Activated B cell treated with CpG ODN at 0.5 μM for 24 hours (primary cell): Measurements from ENCODE around the gene OR2M2. TPM values are rescaled to one million over a fixed set of nuclear protein-coding genes. Genes with fewer than 3 reads are reported as not detected.

Experiments
- ATAC-seq: fragments of 200-7000 bp; cut with Tn5 transposase; one replicate; pipeline ENCODE4 v1.10.0; 2021; ENCODE audit warnings: low read depth, mild to moderate bottlenecking, moderate library complexity
- CTCF ChIA-PET: fragments of 350-600 bp; sonication (Branson Sonifier 250); formaldehyde crosslinking; loops from one replicate; lab custom pipeline; 2021; ENCODE audit warnings: antibody characterized with exemption; lab: Charles Lee
- POLR2A ChIA-PET: fragments of 350-600 bp; sonication (Branson Sonifier 250); formaldehyde crosslinking; loops from one replicate; lab custom pipeline; 2021; ENCODE audit warnings: antibody characterized with exemption; lab: Charles Lee
- DNase-seq: peaks from one replicate; pipeline ENCODE4 v3.0.0; 2022
- H3K27ac Mint-ChIP-seq: one replicate; pipeline ENCODE4 v1.8.0; 2020; ENCODE audit warnings: mixed read lengths
- H3K27me3 Mint-ChIP-seq: one replicate; pipeline ENCODE4 v1.8.0; 2021; ENCODE audit warnings: mixed read lengths
- H3K36me3 Mint-ChIP-seq: one replicate; pipeline ENCODE4 v1.8.0; 2021; ENCODE audit warnings: low read depth, mixed read lengths
- H3K4me1 Mint-ChIP-seq: one replicate; pipeline ENCODE4 v1.8.0; 2021; ENCODE audit warnings: mixed read lengths
- H3K4me3 Mint-ChIP-seq: one replicate; pipeline ENCODE4 v1.8.0; 2020; ENCODE audit warnings: mild to moderate bottlenecking, mixed read lengths
- H3K9me3 Mint-ChIP-seq: one replicate; pipeline ENCODE4 v1.8.0; 2020; ENCODE audit warnings: mixed read lengths
- intact Hi-C: fragments of 100-400 bp; cut with micrococcal nuclease; formaldehyde crosslinking; loops from one replicate; pipeline ENCODE4 v1.15.1; 2024
- total RNA-seq: library from RNA; stranded (reverse); gene quantifications from 2 replicates; pipeline ENCODE4 v1.2.3, GENCODE V29; 2022
- TF ChIP-seq, protein P1 (sequence below): fragments of 200-600 bp; IDR thresholded peaks from one replicate; pipeline ENCODE4 v1.8.0; 2022; ENCODE audit warnings: antibody characterized with exemption, mild to moderate bottlenecking

The OR2M2 gene
- total RNA-seq, 1 donor from 2014 or later: not detected

DNA sequence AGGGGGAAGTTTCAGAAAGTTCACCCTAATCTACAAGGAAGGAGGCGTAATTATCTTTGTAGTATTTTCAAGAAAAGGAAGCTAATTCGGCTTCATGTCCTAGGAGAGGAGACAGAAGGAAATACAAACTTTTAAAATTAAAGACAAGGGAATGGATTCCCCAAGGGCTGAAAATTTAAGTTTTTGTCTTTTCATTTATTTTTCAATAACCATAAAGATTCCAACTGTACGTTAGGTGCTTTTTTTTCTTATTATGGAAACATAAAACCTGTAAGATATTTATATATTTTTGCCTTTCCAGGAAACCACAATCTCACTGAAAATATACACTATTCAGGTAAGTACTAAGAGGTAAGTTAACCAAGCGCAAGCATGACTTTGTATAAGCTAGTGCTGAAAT, 22.3 kb downstream of the OR2M2 start, which contains the start of gene OR2M3:
Gene OR2M3 (plus strand): TSS at position 301 of the 400 bp plus-strand sequence. CDS start 5,803 bp downstream, outside the sequence.
- ATAC-seq (no peak), DNase-seq (no peak)
- no peaks in the 10 kb centered on the region for H3K27me3 Mint-ChIP-seq
- TF ChIP-seq, protein P1, sequence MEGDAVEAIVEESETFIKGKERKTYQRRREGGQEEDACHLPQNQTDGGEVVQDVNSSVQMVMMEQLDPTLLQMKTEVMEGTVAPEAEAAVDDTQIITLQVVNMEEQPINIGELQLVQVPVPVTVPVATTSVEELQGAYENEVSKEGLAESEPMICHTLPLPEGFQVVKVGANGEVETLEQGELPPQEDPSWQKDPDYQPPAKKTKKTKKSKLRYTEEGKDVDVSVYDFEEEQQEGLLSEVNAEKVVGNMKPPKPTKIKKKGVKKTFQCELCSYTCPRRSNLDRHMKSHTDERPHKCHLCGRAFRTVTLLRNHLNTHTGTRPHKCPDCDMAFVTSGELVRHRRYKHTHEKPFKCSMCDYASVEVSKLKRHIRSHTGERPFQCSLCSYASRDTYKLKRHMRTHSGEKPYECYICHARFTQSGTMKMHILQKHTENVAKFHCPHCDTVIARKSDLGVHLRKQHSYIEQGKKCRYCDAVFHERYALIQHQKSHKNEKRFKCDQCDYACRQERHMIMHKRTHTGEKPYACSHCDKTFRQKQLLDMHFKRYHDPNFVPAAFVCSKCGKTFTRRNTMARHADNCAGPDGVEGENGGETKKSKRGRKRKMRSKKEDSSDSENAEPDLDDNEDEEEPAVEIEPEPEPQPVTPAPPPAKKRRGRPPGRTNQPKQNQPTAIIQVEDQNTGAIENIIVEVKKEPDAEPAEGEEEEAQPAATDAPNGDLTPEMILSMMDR: no peak
- no peaks in the 10 kb centered on the region for H3K4me1 Mint-ChIP-seq
- H3K4me3 Mint-ChIP-seq: no peak within 1 kb of the TSS
- no peak within 1 kb of the TSS for H3K27ac Mint-ChIP-seq
- CTCF ChIA-PET: no interaction called here
- H3K36me3 Mint-ChIP-seq: no peaks in the 10 kb centered on the region
- peaks cover 17% of the 10 kb centered on the region for H3K9me3 Mint-ChIP-seq
- intact Hi-C loops: no loop called here
- POLR2A ChIA-PET: no interaction called here

DNA sequence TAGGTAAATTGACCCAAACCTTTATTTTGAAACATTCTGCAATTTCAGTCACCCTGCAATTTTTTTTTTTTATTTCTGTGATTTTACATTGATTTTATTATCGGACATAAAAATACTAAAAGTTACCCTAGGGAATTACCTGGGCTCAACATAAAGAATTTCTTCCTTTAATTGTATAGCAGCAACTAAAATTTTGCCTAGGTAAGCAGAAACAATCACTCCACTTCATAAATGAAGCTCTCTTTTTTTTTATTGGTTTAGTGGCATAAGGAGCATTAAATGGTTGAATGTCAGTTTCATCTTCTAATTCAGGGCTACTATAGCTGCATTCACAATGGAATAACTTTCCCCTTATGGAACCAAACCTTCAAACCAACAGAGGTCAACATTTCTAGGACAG, 41.3 kb downstream of the OR2M2 start:
- Mint-ChIP-seq H3K4me1 (no peaks in the 10 kb centered on the region), H3K27me3 (no peaks in the 10 kb centered on the region), H3K9me3 (peaks cover 7% of the 10 kb centered on the region), H3K27ac (no peak overlapping the region), H3K4me3 (no peak overlapping the region), H3K36me3 (no peaks in the 10 kb centered on the region)
- DNase-seq (no peak), ATAC-seq (no peak)
- POLR2A ChIA-PET: no interaction called here
- intact Hi-C loops: no loop called here
- CTCF ChIA-PET: no interaction called here
- TF ChIP-seq, protein P1: no peak

DNA sequence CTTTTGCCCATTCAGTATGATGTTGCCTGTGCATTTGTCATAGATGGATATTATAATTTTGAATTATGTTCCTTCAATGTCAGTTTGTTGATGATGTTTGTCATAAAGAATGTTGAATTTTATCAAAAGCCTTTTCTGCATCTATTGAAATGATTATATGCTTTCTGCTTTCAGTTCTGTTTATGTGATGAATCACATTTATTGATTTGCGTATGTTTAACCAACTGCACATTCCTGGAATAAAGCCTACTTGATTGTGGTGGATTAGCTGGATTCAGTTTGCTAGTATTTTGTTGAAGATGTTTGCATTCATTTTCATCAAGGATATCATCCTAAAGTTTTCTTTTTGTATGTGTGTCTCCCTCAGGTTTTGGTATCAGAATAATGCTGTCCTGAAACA, 50.9 kb downstream of the OR2M2 start:
- Mint-ChIP-seq H3K36me3 (no peaks in the 10 kb centered on the region), H3K4me3 (no peak overlapping the region), H3K27ac (no peak overlapping the region), H3K4me1 (no peaks in the 10 kb centered on the region), H3K27me3 (peaks cover 2% of the 10 kb centered on the region), H3K9me3 (peaks cover 9% of the 10 kb centered on the region)
- ChIA-PET POLR2A (no interaction called here), CTCF (no interaction called here)
- ATAC-seq (no peak), DNase-seq (no peak)
- intact Hi-C loops: no loop called here
- TF ChIP-seq, protein P1: no peak

DNA sequence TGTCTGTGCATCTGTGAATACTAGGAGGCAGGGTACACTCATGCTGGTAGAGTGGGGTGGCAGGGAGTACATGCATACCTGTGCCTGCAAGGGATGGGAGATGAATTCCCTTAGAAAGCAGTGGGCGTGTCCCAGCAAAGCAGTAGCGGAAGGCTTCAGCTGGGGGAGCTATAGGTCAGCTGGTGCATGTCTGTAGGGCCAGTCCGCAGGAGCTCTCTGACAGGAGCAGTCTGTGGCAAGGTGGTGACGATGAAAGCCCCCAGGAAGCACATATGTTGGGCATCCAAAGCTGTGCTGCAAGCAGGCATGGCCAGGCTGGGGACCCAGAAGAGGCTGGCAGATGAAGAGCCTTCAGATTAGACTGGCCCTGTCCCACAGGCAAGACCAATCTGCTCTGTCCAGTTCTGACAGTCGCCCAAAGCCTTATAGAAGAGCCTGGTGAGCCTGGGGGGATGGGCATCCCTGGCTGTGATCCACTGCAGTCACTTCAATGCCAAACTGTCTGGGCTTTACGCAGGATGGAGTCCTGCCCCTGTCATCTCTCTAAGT, 54.8 kb downstream of the OR2M2 start:
- intact Hi-C loops: no loop called here
- H3K9me3 Mint-ChIP-seq: peaks cover 9% of the 10 kb centered on the region
- DNase-seq (no peak), ATAC-seq (no peak)
- CTCF ChIA-PET: no interaction called here
- H3K4me1 Mint-ChIP-seq: no peaks in the 10 kb centered on the region
- TF ChIP-seq, protein P1: no peak
- no peak overlapping the region for H3K4me3 Mint-ChIP-seq
- H3K36me3 Mint-ChIP-seq: no peaks in the 10 kb centered on the region
- POLR2A ChIA-PET: no interaction called here
- H3K27ac Mint-ChIP-seq: no peak overlapping the region
- H3K27me3 Mint-ChIP-seq: peaks cover 2% of the 10 kb centered on the region

Other genes starting within 250 kb of the OR2M2 start
- not detected in 2 replicates for gene OR2AJ1, start 249.9 kb upstream of the OR2M2 start, total RNA-seq
- not detected in 2 replicates for gene OR2L8, start 226.0 kb upstream of the OR2M2 start, total RNA-seq
- gene OR2AK2, start 209.6 kb upstream of the OR2M2 start, total RNA-seq: not detected in 2 replicates
- gene OR2L5, start 161.2 kb upstream of the OR2M2 start, total RNA-seq: 0.07 TPM in 1 of 2 replicates, not detected in the other
- 0.18 TPM in 1 of 2 replicates, not detected in the other for gene OR2L2, start 144.8 kb upstream of the OR2M2 start, total RNA-seq
- gene OR2L3, start 128.0 kb upstream of the OR2M2 start, total RNA-seq: not detected in 2 replicates
- gene OR2L13, start 79.6 kb upstream of the OR2M2 start, total RNA-seq: not detected in 2 replicates
- not detected in 2 replicates for gene OR2M5, start 29.7 kb upstream of the OR2M2 start, total RNA-seq
- gene OR2M3, start 22.4 kb downstream of the OR2M2 start, total RNA-seq: not detected in 2 replicates
- gene OR2M4, start 56.6 kb downstream of the OR2M2 start, total RNA-seq: not detected in 2 replicates
- not detected in 2 replicates for gene OR2T33, start 103.2 kb downstream of the OR2M2 start, total RNA-seq
- not detected in 2 replicates for gene OR2T12, start 128.6 kb downstream of the OR2M2 start, total RNA-seq
- not detected in 2 replicates for gene OR2M7, start 149.7 kb downstream of the OR2M2 start, total RNA-seq
- gene OR14C36, start 174.0 kb downstream of the OR2M2 start, total RNA-seq: not detected in 2 replicates
- not detected in 2 replicates for gene OR2T4, start 186.8 kb downstream of the OR2M2 start, total RNA-seq
- gene OR2T6, start 200.9 kb downstream of the OR2M2 start, total RNA-seq: not detected in 2 replicates
- not detected in 2 replicates for gene OR2T1, start 228.2 kb downstream of the OR2M2 start, total RNA-seq